Measurements from ENCODE around the gene TEKTIP1.
A peak's percentile ranks its signal among the peaks of the same experiment; 100 is the strongest.

TEKTIP1 gene

GRCh38 chr19:3514930-3515329 lies 24.0 kb upstream of the TEKTIP1 start:
- TF ChIP-seq, protein P1, sequence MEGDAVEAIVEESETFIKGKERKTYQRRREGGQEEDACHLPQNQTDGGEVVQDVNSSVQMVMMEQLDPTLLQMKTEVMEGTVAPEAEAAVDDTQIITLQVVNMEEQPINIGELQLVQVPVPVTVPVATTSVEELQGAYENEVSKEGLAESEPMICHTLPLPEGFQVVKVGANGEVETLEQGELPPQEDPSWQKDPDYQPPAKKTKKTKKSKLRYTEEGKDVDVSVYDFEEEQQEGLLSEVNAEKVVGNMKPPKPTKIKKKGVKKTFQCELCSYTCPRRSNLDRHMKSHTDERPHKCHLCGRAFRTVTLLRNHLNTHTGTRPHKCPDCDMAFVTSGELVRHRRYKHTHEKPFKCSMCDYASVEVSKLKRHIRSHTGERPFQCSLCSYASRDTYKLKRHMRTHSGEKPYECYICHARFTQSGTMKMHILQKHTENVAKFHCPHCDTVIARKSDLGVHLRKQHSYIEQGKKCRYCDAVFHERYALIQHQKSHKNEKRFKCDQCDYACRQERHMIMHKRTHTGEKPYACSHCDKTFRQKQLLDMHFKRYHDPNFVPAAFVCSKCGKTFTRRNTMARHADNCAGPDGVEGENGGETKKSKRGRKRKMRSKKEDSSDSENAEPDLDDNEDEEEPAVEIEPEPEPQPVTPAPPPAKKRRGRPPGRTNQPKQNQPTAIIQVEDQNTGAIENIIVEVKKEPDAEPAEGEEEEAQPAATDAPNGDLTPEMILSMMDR (IDR thresholded peaks at IDR 0.05; ENCODE audit: low read depth, low read length): no peak
- in situ Hi-C loops (cut with HindIII; ENCODE audit: low sequenced_read_pairs): no loop called here
- no peak for DNase-seq (ENCODE audit: low read depth, low spot score)
- no peak overlapping the region for H3K4me3 ChIP-seq (ENCODE audit: low read depth, low read length)

GRCh38 chr19:3515891-3516422 lies 23.0 kb upstream of the TEKTIP1 start:
- TF ChIP-seq, protein P1 (IDR thresholded peaks at IDR 0.05; ENCODE audit: low read depth, low read length): no peak
- in situ Hi-C loops (cut with HindIII; ENCODE audit: low sequenced_read_pairs): no loop called here
- peak; percentile 23 for DNase-seq (ENCODE audit: low read depth, low spot score)
- H3K4me3 ChIP-seq (ENCODE audit: low read depth, low read length): no peak overlapping the region

- TF ChIP-seq, protein P1 (IDR thresholded peaks at IDR 0.05; ENCODE audit: low read depth, low read length): no peak
- DNase-seq (ENCODE audit: low read depth, low spot score): no peak
- H3K4me3 ChIP-seq (ENCODE audit: low read depth, low read length): no peak overlapping the region
- in situ Hi-C loops (cut with HindIII; ENCODE audit: low sequenced_read_pairs): no loop called here
Measured at GRCh38 chr19:3516675-3517207, 22.2 kb upstream of the TEKTIP1 start.

DNA sequence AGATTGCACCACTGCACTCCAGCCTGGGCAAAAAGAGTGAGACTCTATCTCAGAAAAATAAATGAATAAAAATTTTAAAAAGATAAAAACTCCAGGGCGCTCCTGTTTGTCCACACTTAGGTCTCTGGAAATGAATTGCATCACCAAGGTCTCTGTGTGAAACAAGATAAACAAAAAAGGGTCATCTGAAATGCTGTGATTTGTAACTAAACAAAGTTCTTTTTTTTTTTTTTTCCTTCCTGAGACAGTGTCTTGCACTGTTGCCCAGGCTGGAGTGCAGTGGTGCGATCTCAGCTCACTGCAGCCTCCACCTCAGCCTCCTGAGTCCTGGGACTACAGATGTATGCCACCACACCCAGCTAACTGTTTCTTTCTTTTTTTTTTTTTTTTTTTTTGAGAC lies 21.3 kb upstream of the TEKTIP1 start:
- in situ Hi-C loops (cut with HindIII; ENCODE audit: low sequenced_read_pairs): no loop called here
- TF ChIP-seq, protein P1 (IDR thresholded peaks at IDR 0.05; ENCODE audit: low read depth, low read length): no peak
- no peak overlapping the region for H3K4me3 ChIP-seq (ENCODE audit: low read depth, low read length)
- no peak for DNase-seq (ENCODE audit: low read depth, low spot score)

DNA sequence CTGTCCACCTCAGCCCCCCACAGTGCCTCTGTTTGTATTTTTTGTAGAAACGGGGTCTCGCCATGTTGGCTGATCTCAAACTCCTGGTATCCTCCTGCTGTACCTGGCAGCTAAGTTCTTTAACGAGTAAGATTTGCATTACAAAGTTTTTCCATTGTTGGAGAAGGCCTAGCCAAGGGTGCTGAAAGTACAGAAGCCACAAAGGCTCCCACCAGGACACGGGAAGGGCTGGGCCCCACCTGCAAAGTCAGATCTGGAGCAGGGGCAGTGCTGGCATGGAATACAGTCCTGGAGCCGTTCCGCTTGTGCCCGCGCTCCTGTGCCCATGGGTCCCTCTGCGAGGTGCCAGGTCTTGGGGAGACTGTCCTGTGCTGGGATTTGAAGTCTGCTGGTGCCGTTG lies 20.7 kb upstream of the TEKTIP1 start:
- TF ChIP-seq, protein P1 (IDR thresholded peaks at IDR 0.05; ENCODE audit: low read depth, low read length): no peak
- DNase-seq (ENCODE audit: low read depth, low spot score): no peak
- H3K4me3 ChIP-seq (ENCODE audit: low read depth, low read length): no peak overlapping the region
- in situ Hi-C loops (cut with HindIII; ENCODE audit: low sequenced_read_pairs): no loop called here

DNA sequence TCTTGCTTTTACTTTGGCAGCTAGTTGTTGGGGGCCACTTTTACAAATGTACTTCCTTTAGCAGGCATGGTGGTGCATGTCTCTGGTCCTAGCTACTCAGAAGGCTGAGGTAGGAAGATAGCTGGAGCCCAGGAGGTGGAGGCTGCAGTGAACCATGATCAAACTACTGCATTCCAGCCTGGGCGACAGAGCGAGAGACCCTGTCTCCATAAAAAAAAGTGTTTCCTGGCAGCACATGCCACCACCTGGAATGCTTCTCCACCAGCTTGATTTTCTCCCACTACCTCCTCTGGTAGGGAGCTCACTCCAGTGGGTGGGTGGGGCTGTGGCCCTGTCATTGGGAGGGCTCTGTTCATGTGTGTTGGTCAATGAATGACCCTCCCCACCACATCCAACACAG lies 20.3 kb upstream of the TEKTIP1 start:
- H3K4me3 ChIP-seq (ENCODE audit: low read depth, low read length): no peak overlapping the region
- in situ Hi-C loops (cut with HindIII; ENCODE audit: low sequenced_read_pairs): no loop called here
- no peak for DNase-seq (ENCODE audit: low read depth, low spot score)
- TF ChIP-seq, protein P1 (IDR thresholded peaks at IDR 0.05; ENCODE audit: low read depth, low read length): no peak

All from astrocyte of the spinal cord (primary cell).